NCI-H1105 treated with DMSO at 0.1 percent for 48 hours (cell line): ENCODE measurements around the gene TPK1.
"Not testable (repeated sequence)": the region's sequence is repeated elsewhere in the genome, so short reads cannot be mapped to it uniquely, and the experiment has no call there.

Experiments used
- DNase-seq: peaks from one replicate; lab custom pipeline; 2025; lab: John Stamatoyannopoulos, UW

The TPK1 gene

GRCh38 chr7:144474800-144475615 lies 360.8 kb downstream of the TPK1 start:
- DNase-seq: peak; percentile 78

- no peak for DNase-seq
Observed at GRCh38 chr7:144474363-144474762, 361.5 kb downstream of the TPK1 start.

GRCh38 chr7:144473908-144474307 lies 361.9 kb downstream of the TPK1 start:
- DNase-seq: no peak

GRCh38 chr7:144470078-144470477 lies 365.8 kb downstream of the TPK1 start:
- no peak for DNase-seq

- DNase-seq: no peak
Observed at GRCh38 chr7:144468990-144469732, 366.7 kb downstream of the TPK1 start.

GRCh38 chr7:144459635-144460034 lies 376.2 kb downstream of the TPK1 start:
- peak; percentile 70 for DNase-seq

GRCh38 chr7:144455040-144455404 lies 380.8 kb downstream of the TPK1 start:
- no peak for DNase-seq

GRCh38 chr7:144454256-144455039 lies 381.4 kb downstream of the TPK1 start:
- no peak for DNase-seq

- no peak for DNase-seq
Observed at GRCh38 chr7:144452064-144452463, 383.8 kb downstream of the TPK1 start.

GRCh38 chr7:144445590-144445989 lies 390.3 kb downstream of the TPK1 start:
- no peak for DNase-seq

GRCh38 chr7:144439717-144440205 lies 396.1 kb downstream of the TPK1 start:
- no peak for DNase-seq

GRCh38 chr7:144438759-144439158 lies 397.1 kb downstream of the TPK1 start:
- DNase-seq: no peak

GRCh38 chr7:144437370-144438191 lies 398.3 kb downstream of the TPK1 start:
- peak; percentile 59 for DNase-seq

- DNase-seq: no peak
Observed at GRCh38 chr7:144436500-144436899, 399.4 kb downstream of the TPK1 start.

GRCh38 chr7:144428431-144428830 lies 407.4 kb downstream of the TPK1 start:
- no peak for DNase-seq

- DNase-seq: not testable (repeated sequence)
Observed at GRCh38 chr7:144427539-144427938, 408.3 kb downstream of the TPK1 start.

GRCh38 chr7:144418931-144419330 lies 416.9 kb downstream of the TPK1 start:
- not testable (repeated sequence) for DNase-seq

GRCh38 chr7:144416341-144416740 lies 419.5 kb downstream of the TPK1 start:
- DNase-seq: peak; percentile 16

- DNase-seq: no peak
Observed at GRCh38 chr7:144415858-144416257, 420.0 kb downstream of the TPK1 start.

- DNase-seq: no peak
Observed at GRCh38 chr7:144414815-144415214, 421.0 kb downstream of the TPK1 start.

GRCh38 chr7:144410441-144410840 lies 425.4 kb downstream of the TPK1 start:
- DNase-seq: no peak
